HEK293 (cell line): ENCODE data around the gene DYRK2.
A peak's percentile ranks its signal among the peaks of the same experiment; 100 is the strongest.

Experiments
- CTCF ChIA-PET: fragments of 350-600 bp; formaldehyde crosslinking; extraction: SDS; loops from one replicate; lab custom pipeline; 2021; ENCODE audit warnings: antibody characterized with exemption; lab: Yijun Ruan, JAX
- POLR2A ChIA-PET: fragments of 300-600 bp; formaldehyde crosslinking; extraction: SDS; loops from one replicate; lab custom pipeline; 2020; ENCODE audit warnings: antibody characterized with exemption, inconsistent platforms; lab: Yijun Ruan, JAX
- H3K27ac ChIP-seq: fragments of 200-500 bp; sonication (Bioruptor generic); 2 replicates; pipeline ENCODE4 v1.5.1; 2014; ENCODE audit warnings: low read depth, low read length, control low read depth, inconsistent platforms; ENCODE audit errors: extremely low read depth
- H3K36me3 ChIP-seq, 2 experiments: fragments of 200-500 bp in 1 of 2; sonication (Bioruptor generic) in 1 of 2; 1 replicate in 1 of 2; 2 replicates in 1 of 2; pipeline ENCODE4 v1.5.1; 2014 to 2017; ENCODE audit warnings: inconsistent platforms in 2 of 2, low read length in 2 of 2; ENCODE audit not compliant: control insufficient read depth in 2 of 2, insufficient read depth in 1 of 2
- H3K4me1 ChIP-seq: fragments of 200-500 bp; sonication (Bioruptor generic); 2 replicates; pipeline ENCODE4 v1.5.1; 2014; ENCODE audit warnings: mild to moderate bottlenecking, low read length, inconsistent platforms; ENCODE audit not compliant: control insufficient read depth, insufficient read depth
- H3K4me3 ChIP-seq: 2 replicates; pipeline ENCODE4 v1.5.1; 2011; ENCODE audit warnings: low read depth, mild to moderate bottlenecking, control low read depth, low read length, moderate library complexity
- H3K9me3 ChIP-seq: fragments of 200-500 bp; sonication (Bioruptor generic); 2 replicates; pipeline ENCODE4 v1.5.1; 2014; ENCODE audit warnings: low read depth, low read length, inconsistent platforms; ENCODE audit not compliant: control insufficient read depth, insufficient read depth
- GLI4 ChIP-seq: fragments of 450-650 bp; formaldehyde crosslinking; IDR thresholded peaks from 2 replicates; pipeline ENCODE4 v1.5.1; 2016; ENCODE audit warnings: missing biosample characterization, missing genetic modification characterization
- GLIS2 ChIP-seq: fragments of 450-650 bp; formaldehyde crosslinking; IDR thresholded peaks from 2 replicates; pipeline ENCODE4 v1.5.1; 2016; ENCODE audit warnings: missing biosample characterization, missing genetic modification characterization
- KLF9 ChIP-seq: fragments of 450-650 bp; formaldehyde crosslinking; IDR thresholded peaks from 2 replicates; pipeline ENCODE4 v1.5.1; 2016; ENCODE audit warnings: missing biosample characterization, missing genetic modification characterization, low read depth
- MEIS1 ChIP-seq: sonication (generic); formaldehyde crosslinking; IDR thresholded peaks from 2 replicates; pipeline ENCODE4 v1.8.1; 2022; ENCODE audit warnings: missing genetic modification reagents, mild to moderate bottlenecking, borderline replicate concordance
- OSR2 ChIP-seq: fragments of 450-650 bp; formaldehyde crosslinking; IDR thresholded peaks from 2 replicates; pipeline ENCODE4 v1.5.1; 2016; ENCODE audit warnings: missing biosample characterization, missing genetic modification characterization
- SP2 ChIP-seq: fragments of 450-650 bp; formaldehyde crosslinking; IDR thresholded peaks from 2 replicates; pipeline ENCODE4 v1.5.1; 2016; ENCODE audit warnings: missing biosample characterization, missing genetic modification characterization
- YY2 ChIP-seq: fragments of 450-650 bp; formaldehyde crosslinking; IDR thresholded peaks from 2 replicates; pipeline ENCODE4 v1.5.1; 2016; ENCODE audit warnings: missing biosample characterization, missing genetic modification characterization
- ZBTB1 ChIP-seq: fragments of 450-650 bp; formaldehyde crosslinking; IDR thresholded peaks from 2 replicates; pipeline ENCODE4 v1.5.1; 2016; ENCODE audit warnings: missing biosample characterization, missing genetic modification characterization
- ZBTB7A ChIP-seq: fragments of 450-650 bp; formaldehyde crosslinking; IDR thresholded peaks from 2 replicates; pipeline ENCODE4 v1.5.1; 2016; ENCODE audit warnings: low read depth, missing biosample characterization, missing genetic modification characterization
- ZNF121 ChIP-seq: fragments of 450-650 bp; formaldehyde crosslinking; IDR thresholded peaks from 2 replicates; pipeline ENCODE4 v1.5.1; 2016; ENCODE audit warnings: missing biosample characterization, missing genetic modification characterization
- ZNF16 ChIP-seq: fragments of 450-650 bp; formaldehyde crosslinking; IDR thresholded peaks from 2 replicates; pipeline ENCODE4 v1.5.1; 2016; ENCODE audit warnings: low read depth, missing biosample characterization, missing genetic modification characterization
- ZNF221 ChIP-seq: fragments of 450-650 bp; formaldehyde crosslinking; IDR thresholded peaks from 2 replicates; pipeline ENCODE4 v1.5.1; 2017; ENCODE audit warnings: missing biosample characterization, missing genetic modification characterization, borderline replicate concordance
- ZNF311 ChIP-seq: fragments of 450-650 bp; formaldehyde crosslinking; IDR thresholded peaks from 2 replicates; pipeline ENCODE4 v1.5.1; 2017; ENCODE audit warnings: missing biosample characterization, missing genetic modification characterization, borderline replicate concordance
- ZNF324 ChIP-seq: fragments of 450-650 bp; formaldehyde crosslinking; IDR thresholded peaks from 2 replicates; pipeline ENCODE4 v1.5.1; 2016; ENCODE audit warnings: missing biosample characterization, missing genetic modification characterization
- ZNF394 ChIP-seq: fragments of 450-650 bp; formaldehyde crosslinking; IDR thresholded peaks from 2 replicates; pipeline ENCODE4 v1.5.1; 2016; ENCODE audit warnings: missing biosample characterization, missing genetic modification characterization, mild to moderate bottlenecking, moderate library complexity, borderline replicate concordance
- ZNF416 ChIP-seq: fragments of 450-650 bp; formaldehyde crosslinking; IDR thresholded peaks from 2 replicates; pipeline ENCODE4 v1.5.1; 2016; ENCODE audit warnings: missing biosample characterization, missing genetic modification characterization
- ZNF501 ChIP-seq: fragments of 450-650 bp; formaldehyde crosslinking; IDR thresholded peaks from 2 replicates; pipeline ENCODE4 v1.5.1; 2016; ENCODE audit warnings: missing biosample characterization, missing genetic modification characterization
- ZNF510 ChIP-seq: fragments of 450-650 bp; formaldehyde crosslinking; IDR thresholded peaks from 2 replicates; pipeline ENCODE4 v1.5.1; 2018; ENCODE audit warnings: mild to moderate bottlenecking, missing genetic modification characterization, missing biosample characterization; ENCODE audit not compliant: insufficient replicate concordance
- ZNF544 ChIP-seq: fragments of 450-650 bp; formaldehyde crosslinking; IDR thresholded peaks from 2 replicates; pipeline ENCODE4 v1.5.0; 2017; ENCODE audit warnings: missing biosample characterization, missing genetic modification characterization
- ZNF623 ChIP-seq: fragments of 450-650 bp; formaldehyde crosslinking; IDR thresholded peaks from 2 replicates; pipeline ENCODE4 v1.5.1; 2016; ENCODE audit warnings: missing biosample characterization, missing genetic modification characterization
- ZNF658 ChIP-seq: fragments of 450-650 bp; formaldehyde crosslinking; IDR thresholded peaks from 2 replicates; pipeline ENCODE4; 2016; ENCODE audit warnings: missing biosample characterization, missing genetic modification characterization
- ZNF660 ChIP-seq: fragments of 450-650 bp; IDR thresholded peaks from 2 replicates; pipeline ENCODE4 v1.5.1; 2018; ENCODE audit warnings: missing biosample characterization, mild to moderate bottlenecking, missing genetic modification characterization
- ZNF670 ChIP-seq: fragments of 450-650 bp; formaldehyde crosslinking; IDR thresholded peaks from 2 replicates; pipeline ENCODE4 v1.5.1; 2016; ENCODE audit warnings: missing biosample characterization, missing genetic modification characterization, low read depth
- ZNF768 ChIP-seq: fragments of 450-650 bp; formaldehyde crosslinking; IDR thresholded peaks from 2 replicates; pipeline ENCODE4 v1.5.1; 2018; ENCODE audit warnings: missing biosample characterization, mild to moderate bottlenecking, missing genetic modification characterization
- ZNF792 ChIP-seq: fragments of 450-650 bp; formaldehyde crosslinking; IDR thresholded peaks from 2 replicates; pipeline ENCODE4 v1.5.1; 2016; ENCODE audit warnings: missing biosample characterization, missing genetic modification characterization
- TF ChIP-seq, protein P1 (sequence below): fragments of 450-650 bp; formaldehyde crosslinking; IDR thresholded peaks from 2 replicates; pipeline ENCODE4 v1.5.1; 2016; ENCODE audit warnings: missing biosample characterization, missing genetic modification characterization
- TF ChIP-seq, protein P2 (sequence below): fragments of 450-650 bp; formaldehyde crosslinking; optimal IDR thresholded peaks from 2 replicates; pipeline ENCODE3; 2016; ENCODE audit warnings: missing biosample characterization, mild to moderate bottlenecking, missing genetic modification characterization
- TF ChIP-seq, protein P3 (sequence below): fragments of 450-650 bp; formaldehyde crosslinking; IDR thresholded peaks from 2 replicates; pipeline ENCODE4 v1.5.1; 2017; ENCODE audit warnings: missing biosample characterization, mild to moderate bottlenecking, missing genetic modification characterization, moderate library complexity
- TF ChIP-seq, protein P4 (sequence below): fragments of 450-650 bp; formaldehyde crosslinking; IDR thresholded peaks from 2 replicates; pipeline ENCODE4 v1.5.1; 2017; ENCODE audit warnings: missing biosample characterization, missing genetic modification characterization
- TF ChIP-seq, protein P5 (sequence below): fragments of 450-650 bp; formaldehyde crosslinking; IDR thresholded peaks from 2 replicates; pipeline ENCODE4 v1.5.1; 2016; ENCODE audit warnings: missing biosample characterization, missing genetic modification characterization

DYRK2 gene

DNA sequence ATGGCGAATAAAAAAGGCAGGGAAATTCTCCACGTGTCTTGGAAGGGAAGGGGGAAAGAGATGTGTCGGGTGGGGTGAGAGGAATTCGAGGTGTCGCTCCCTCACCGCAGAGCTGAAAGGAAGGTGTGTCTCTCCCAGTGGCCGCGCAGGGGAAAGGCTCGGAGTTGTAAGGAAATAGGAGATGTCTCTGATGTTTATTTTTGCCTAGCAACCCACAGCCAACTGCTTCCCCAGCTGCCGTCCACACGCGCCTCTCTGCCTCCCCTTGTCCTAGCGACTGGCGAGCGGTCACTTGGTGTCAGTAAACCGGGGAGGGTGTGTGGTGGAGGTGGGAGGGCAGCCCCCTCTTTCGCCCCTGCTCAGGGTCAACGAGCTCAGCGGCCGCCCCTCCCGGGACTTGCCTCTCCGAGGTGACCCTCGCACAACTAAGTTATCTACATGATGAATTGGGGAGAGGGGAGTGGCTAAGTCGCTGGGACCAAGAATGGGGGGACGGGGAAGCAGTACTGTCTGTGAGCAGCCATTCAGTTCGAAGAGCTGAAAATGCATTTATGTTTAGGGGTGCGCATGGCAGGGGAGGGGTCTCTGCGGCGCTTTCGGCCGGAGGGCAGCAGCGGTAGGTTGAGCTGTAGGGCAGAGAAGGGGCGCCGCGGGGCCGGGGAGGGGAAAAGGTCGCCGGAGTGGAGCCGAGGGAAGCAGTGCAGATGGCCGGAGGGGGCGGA, 585 bp upstream of the DYRK2 start:
- CTCF ChIA-PET, result interaction anchor here (0.6 to 2.4 kb wide), 6 partner anchors 33 to 295 kb away, joined by 3 to 10 read pairs (median 3); no protein-coding TSS in a partner anchor
- TF ChIP-seq, protein P1, sequence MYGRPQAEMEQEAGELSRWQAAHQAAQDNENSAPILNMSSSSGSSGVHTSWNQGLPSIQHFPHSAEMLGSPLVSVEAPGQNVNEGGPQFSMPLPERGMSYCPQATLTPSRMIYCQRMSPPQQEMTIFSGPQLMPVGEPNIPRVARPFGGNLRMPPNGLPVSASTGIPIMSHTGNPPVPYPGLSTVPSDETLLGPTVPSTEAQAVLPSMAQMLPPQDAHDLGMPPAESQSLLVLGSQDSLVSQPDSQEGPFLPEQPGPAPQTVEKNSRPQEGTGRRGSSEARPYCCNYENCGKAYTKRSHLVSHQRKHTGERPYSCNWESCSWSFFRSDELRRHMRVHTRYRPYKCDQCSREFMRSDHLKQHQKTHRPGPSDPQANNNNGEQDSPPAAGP (tag by site-specific recombination), result no peak; the same call in 1 of the 2 replicates
- no peak for TF ChIP-seq ZNF416
- TF ChIP-seq ZNF16, result no peak
- TF ChIP-seq ZNF394, result no peak
- TF ChIP-seq ZNF221, result no peak
- TF ChIP-seq ZBTB7A (tag by site-specific recombination), result no peak
- TF ChIP-seq KLF9 (tag by site-specific recombination), result peak; percentile 64
- TF ChIP-seq, protein P2, sequence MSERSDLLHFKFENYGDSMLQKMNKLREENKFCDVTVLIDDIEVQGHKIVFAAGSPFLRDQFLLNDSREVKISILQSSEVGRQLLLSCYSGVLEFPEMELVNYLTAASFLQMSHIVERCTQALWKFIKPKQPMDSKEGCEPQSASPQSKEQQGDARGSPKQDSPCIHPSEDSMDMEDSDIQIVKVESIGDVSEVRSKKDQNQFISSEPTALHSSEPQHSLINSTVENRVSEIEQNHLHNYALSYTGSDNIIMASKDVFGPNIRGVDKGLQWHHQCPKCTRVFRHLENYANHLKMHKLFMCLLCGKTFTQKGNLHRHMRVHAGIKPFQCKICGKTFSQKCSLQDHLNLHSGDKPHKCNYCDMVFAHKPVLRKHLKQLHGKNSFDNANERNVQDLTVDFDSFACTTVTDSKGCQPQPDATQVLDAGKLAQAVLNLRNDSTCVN (tag by site-specific recombination), result peak; percentile 51
- TF ChIP-seq SP2 (tag by site-specific recombination), result no peak; the same call in 1 of the 2 replicates
- TF ChIP-seq, protein P3, sequence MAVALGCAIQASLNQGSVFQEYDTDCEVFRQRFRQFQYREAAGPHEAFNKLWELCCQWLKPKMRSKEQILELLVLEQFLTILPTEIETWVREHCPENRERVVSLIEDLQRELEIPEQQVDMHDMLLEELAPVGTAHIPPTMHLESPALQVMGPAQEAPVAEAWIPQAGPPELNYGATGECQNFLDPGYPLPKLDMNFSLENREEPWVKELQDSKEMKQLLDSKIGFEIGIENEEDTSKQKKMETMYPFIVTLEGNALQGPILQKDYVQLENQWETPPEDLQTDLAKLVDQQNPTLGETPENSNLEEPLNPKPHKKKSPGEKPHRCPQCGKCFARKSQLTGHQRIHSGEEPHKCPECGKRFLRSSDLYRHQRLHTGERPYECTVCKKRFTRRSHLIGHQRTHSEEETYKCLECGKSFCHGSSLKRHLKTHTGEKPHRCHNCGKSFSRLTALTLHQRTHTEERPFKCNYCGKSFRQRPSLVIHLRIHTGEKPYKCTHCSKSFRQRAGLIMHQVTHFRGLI (tag by site-specific recombination), result no peak
- peak; percentile 62 for TF ChIP-seq GLIS2 (tag by site-specific recombination)
- no peak for TF ChIP-seq ZBTB1 (tag by site-specific recombination)
- TF ChIP-seq YY2, result no peak
- TF ChIP-seq ZNF544 (tag by site-specific recombination), result no peak
- no peak for TF ChIP-seq ZNF311 (tag by site-specific recombination)
- no peak for TF ChIP-seq ZNF324 (tag by site-specific recombination)
- TF ChIP-seq, protein P4, sequence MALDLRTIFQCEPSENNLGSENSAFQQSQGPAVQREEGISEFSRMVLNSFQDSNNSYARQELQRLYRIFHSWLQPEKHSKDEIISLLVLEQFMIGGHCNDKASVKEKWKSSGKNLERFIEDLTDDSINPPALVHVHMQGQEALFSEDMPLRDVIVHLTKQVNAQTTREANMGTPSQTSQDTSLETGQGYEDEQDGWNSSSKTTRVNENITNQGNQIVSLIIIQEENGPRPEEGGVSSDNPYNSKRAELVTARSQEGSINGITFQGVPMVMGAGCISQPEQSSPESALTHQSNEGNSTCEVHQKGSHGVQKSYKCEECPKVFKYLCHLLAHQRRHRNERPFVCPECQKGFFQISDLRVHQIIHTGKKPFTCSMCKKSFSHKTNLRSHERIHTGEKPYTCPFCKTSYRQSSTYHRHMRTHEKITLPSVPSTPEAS, result no peak
- TF ChIP-seq ZNF121, result no peak
- no peak for TF ChIP-seq GLI4 (tag by site-specific recombination)
- no peak for TF ChIP-seq ZNF670 (tag by site-specific recombination)
- no peak for TF ChIP-seq MEIS1 (CRISPR knock-in tag)
- TF ChIP-seq ZNF510 (tag by site-specific recombination), result no peak
- TF ChIP-seq ZNF768, result no peak
- no peak for TF ChIP-seq ZNF501
- TF ChIP-seq, protein P5, sequence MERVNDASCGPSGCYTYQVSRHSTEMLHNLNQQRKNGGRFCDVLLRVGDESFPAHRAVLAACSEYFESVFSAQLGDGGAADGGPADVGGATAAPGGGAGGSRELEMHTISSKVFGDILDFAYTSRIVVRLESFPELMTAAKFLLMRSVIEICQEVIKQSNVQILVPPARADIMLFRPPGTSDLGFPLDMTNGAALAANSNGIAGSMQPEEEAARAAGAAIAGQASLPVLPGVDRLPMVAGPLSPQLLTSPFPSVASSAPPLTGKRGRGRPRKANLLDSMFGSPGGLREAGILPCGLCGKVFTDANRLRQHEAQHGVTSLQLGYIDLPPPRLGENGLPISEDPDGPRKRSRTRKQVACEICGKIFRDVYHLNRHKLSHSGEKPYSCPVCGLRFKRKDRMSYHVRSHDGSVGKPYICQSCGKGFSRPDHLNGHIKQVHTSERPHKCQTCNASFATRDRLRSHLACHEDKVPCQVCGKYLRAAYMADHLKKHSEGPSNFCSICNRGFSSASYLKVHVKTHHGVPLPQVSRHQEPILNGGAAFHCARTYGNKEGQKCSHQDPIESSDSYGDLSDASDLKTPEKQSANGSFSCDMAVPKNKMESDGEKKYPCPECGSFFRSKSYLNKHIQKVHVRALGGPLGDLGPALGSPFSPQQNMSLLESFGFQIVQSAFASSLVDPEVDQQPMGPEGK (tag by site-specific recombination), result peak; percentile 74
- TF ChIP-seq ZNF658 (tag by site-specific recombination), result no peak
- TF ChIP-seq OSR2 (tag by site-specific recombination), result no peak; the same call in 1 of the 2 replicates
- TF ChIP-seq ZNF660, result no peak
- TF ChIP-seq ZNF623 (tag by site-specific recombination), result no peak
- no peak for TF ChIP-seq ZNF792 (tag by site-specific recombination)

More for the DNA sequence above, 585 bp upstream of the DYRK2 start:
- Histone ChIP-seq H3K36me3 (peaks cover 0 to 12% of the 10 kb centered on the region in 2 experiments; a peak in 2 of 3 replicates), H3K4me3 (peak overlapping the region; percentile 96), H3K27ac (peak overlapping the region; percentile 62; the same call in 1 of the 2 replicates), H3K9me3 (no peaks in the 10 kb centered on the region), H3K4me1 (0 out of 2 replicates have a peak, but pooled peaks cover 3% of the 10 kb centered on the region)
- POLR2A ChIA-PET, result interaction anchor here (0.6 to 1.1 kb wide), 8 partner anchors 15 to 1457 kb away, joined by 3 to 4 read pairs (median 3); no protein-coding TSS in a partner anchor
